ENCODE measurements around the gene BDP1. TPM values are rescaled to one million over a fixed set of nuclear protein-coding genes. Genes with fewer than 3 reads are reported as not detected.

BDP1 gene
- polyA plus RNA-seq, 1 of the 3 experiments (the other 2 are of a cell fraction), result 4.4 TPM

GRCh38 chr5:71615809-71616208 lies 160.4 kb downstream of the BDP1 start:
- DNase-seq, result no peak
- H3K27ac ChIP-seq (ENCODE audit: low read depth in 2 of 2, low read length in 1 of 2), result no peak overlapping the region
- no peaks in the 10 kb centered on the region for H4K20me1 ChIP-seq (ENCODE audit: insufficient read depth)
- 74% methylated on average over 4 of the region's 4 CpGs for WGBS (ENCODE audit: low lambda C conversion rate)
- no peak overlapping the region for H2AFZ ChIP-seq (ENCODE audit: low read depth)
- TF ChIP-seq RAD21 (IDR thresholded peaks at IDR 0.05; ENCODE audit: low read length), result no peak
- TF ChIP-seq JUND (IDR thresholded peaks at IDR 0.05), result no peak
- no peak for TF ChIP-seq IRF3 (IDR thresholded peaks at IDR 0.05; ENCODE audit: low read depth, low read length)
- no peak for TF ChIP-seq TAF1 (IDR thresholded peaks at IDR 0.05; ENCODE audit: borderline replicate concordance, low read depth, low read length)
- no peak for TF ChIP-seq TCF12 (IDR thresholded peaks at IDR 0.05)
- no peak for TF ChIP-seq USF1 (IDR thresholded peaks at IDR 0.05; ENCODE audit: borderline replicate concordance, low read depth)
- no peak for TF ChIP-seq YY1 (IDR thresholded peaks at IDR 0.05; ENCODE audit: low read depth)
- no peak for TF ChIP-seq FOSL2 (IDR thresholded peaks at IDR 0.05; ENCODE audit: borderline replicate concordance, low read depth)
- no peak for TF ChIP-seq ZBTB33 (IDR thresholded peaks at IDR 0.05; ENCODE audit: borderline replicate concordance, low read depth)
- no peak for TF ChIP-seq CTCF (IDR thresholded peaks at IDR 0.05)
- no peak for TF ChIP-seq MXI1 (IDR thresholded peaks at IDR 0.05; ENCODE audit: low read depth, low read length)
- TF ChIP-seq EZH2phosphoT487 (IDR thresholded peaks at IDR 0.05; ENCODE audit: borderline replicate concordance, low read depth), result no peak
- TF ChIP-seq MEF2A (IDR thresholded peaks at IDR 0.05; ENCODE audit: borderline replicate concordance, low read depth), result no peak
- no peak for TF ChIP-seq POLR2AphosphoS5 (IDR thresholded peaks at IDR 0.05; ENCODE audit: low read depth, low read length)
- TF ChIP-seq RXRA (IDR thresholded peaks at IDR 0.05; ENCODE audit: borderline replicate concordance, low read depth), result no peak
- H3K9ac ChIP-seq, result no peak overlapping the region
- POLR2A ChIA-PET, result no interaction called here
- CTCF ChIA-PET, result interaction anchor here (3.1 kb wide), 1 partner anchor 14 kb away, joined by 9 read pairs; no protein-coding TSS in a partner anchor
- no peaks in the 10 kb centered on the region for H3K9me2 ChIP-seq
- H3K79me2 ChIP-seq (ENCODE audit: insufficient read depth), result 0 out of 2 replicates have a peak, but pooled peaks cover 2% of the 10 kb centered on the region
- H3F3A ChIP-seq (replicated peaks; ENCODE audit: insufficient read depth), result no peaks in the 10 kb centered on the region
- no peaks in the 10 kb centered on the region for H3K9me3 ChIP-seq
- H3K27me3 ChIP-seq (ENCODE audit: insufficient read depth), result no peaks in the 10 kb centered on the region
- no peak overlapping the region for H3K4me3 ChIP-seq (ENCODE audit: low read depth in 2 of 2, low read length in 1 of 2)
- H3K36me3 ChIP-seq (replicated peaks in 1 of 2; ENCODE audit: control insufficient read depth in 1 of 2, insufficient read depth in 2 of 2, low read length in 1 of 2), result peaks cover 13 to 29% of the 10 kb centered on the region in 2 experiments
- no peak overlapping the region for H3K4me2 ChIP-seq
- H3K4me1 ChIP-seq (ENCODE audit: control insufficient read depth in 1 of 2, insufficient read depth in 2 of 2, low read depth in 1 of 2, low read length in 1 of 2), result no peaks in the 10 kb centered on the region

Small RNA genes within 50 kb of the gene (small RNA-seq; reads per million reads assigned to genes)
- 0 reads per million in 7 experiments for gene HMGN1P12

Other genes with a start within 250 kb of the BDP1 start
- gene MCCC2, start 131.7 kb downstream of the BDP1 start, polyA plus RNA-seq (2012; rRNA removed), result 33.6 and 40.4 TPM in 2 replicates